PFSK-1 (cell line): ENCODE results near the gene HIVEP1.

Experiments
- FOXP2 ChIP-seq: optimal IDR thresholded peaks from 2 replicates; pipeline ENCODE3; 2011; ENCODE audit warnings: borderline replicate concordance, control low read depth, inconsistent platforms; ENCODE audit not compliant: insufficient read depth; ENCODE audit errors: extremely low read length, extremely low read depth
- POLR2AphosphoS5 ChIP-seq: IDR thresholded peaks from 2 replicates; pipeline ENCODE4 v1.6.1; 2012; ENCODE audit warnings: low read depth, mild to moderate bottlenecking, control low read depth, low read length, moderate library complexity
- SIN3A ChIP-seq: IDR thresholded peaks from 2 replicates; pipeline ENCODE4 v1.6.1; 2012; ENCODE audit warnings: mild to moderate bottlenecking, low read length, moderate library complexity, borderline replicate concordance; ENCODE audit not compliant: insufficient read depth
- TAF1 ChIP-seq: IDR thresholded peaks from 2 replicates; pipeline ENCODE4 v1.6.1; 2012; ENCODE audit warnings: low read length, control low read depth, borderline replicate concordance; ENCODE audit not compliant: insufficient read depth
- TF ChIP-seq, protein P1 (sequence below), 2 experiments: IDR thresholded peaks; 2 replicates each; pipeline versions ENCODE4 v1.6.1 to v1.8.0; 2011 to 2012; ENCODE audit warnings: low read depth in 2 of 2, low read length in 2 of 2, control low read depth in 1 of 2, inconsistent platforms in 1 of 2, mild to moderate bottlenecking in 1 of 2, moderate library complexity in 1 of 2; ENCODE audit not compliant: insufficient read depth in 1 of 2

DNA sequence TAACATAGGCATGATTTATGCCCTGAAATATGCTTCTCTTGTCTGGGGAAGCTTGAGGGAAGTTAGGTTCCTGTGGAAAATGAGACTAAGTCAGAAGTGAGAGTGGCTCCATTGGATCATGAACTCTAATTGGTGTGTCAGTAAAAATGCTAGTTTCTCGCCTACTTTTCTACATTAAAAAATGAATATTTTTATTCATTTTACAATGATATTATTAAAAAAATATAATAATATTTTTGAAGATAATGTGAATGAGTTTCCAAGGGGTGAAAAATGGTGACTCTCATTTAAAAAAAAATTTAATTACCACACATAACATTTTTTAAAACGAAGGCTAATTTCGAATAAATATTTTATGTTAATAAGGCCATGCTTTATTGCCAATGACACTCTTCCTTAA, 84.2 kb downstream of the HIVEP1 start:
- TF ChIP-seq POLR2AphosphoS5 (no peak), SIN3A (no peak), TAF1 (no peak), FOXP2 (no peak)
- TF ChIP-seq, protein P1, sequence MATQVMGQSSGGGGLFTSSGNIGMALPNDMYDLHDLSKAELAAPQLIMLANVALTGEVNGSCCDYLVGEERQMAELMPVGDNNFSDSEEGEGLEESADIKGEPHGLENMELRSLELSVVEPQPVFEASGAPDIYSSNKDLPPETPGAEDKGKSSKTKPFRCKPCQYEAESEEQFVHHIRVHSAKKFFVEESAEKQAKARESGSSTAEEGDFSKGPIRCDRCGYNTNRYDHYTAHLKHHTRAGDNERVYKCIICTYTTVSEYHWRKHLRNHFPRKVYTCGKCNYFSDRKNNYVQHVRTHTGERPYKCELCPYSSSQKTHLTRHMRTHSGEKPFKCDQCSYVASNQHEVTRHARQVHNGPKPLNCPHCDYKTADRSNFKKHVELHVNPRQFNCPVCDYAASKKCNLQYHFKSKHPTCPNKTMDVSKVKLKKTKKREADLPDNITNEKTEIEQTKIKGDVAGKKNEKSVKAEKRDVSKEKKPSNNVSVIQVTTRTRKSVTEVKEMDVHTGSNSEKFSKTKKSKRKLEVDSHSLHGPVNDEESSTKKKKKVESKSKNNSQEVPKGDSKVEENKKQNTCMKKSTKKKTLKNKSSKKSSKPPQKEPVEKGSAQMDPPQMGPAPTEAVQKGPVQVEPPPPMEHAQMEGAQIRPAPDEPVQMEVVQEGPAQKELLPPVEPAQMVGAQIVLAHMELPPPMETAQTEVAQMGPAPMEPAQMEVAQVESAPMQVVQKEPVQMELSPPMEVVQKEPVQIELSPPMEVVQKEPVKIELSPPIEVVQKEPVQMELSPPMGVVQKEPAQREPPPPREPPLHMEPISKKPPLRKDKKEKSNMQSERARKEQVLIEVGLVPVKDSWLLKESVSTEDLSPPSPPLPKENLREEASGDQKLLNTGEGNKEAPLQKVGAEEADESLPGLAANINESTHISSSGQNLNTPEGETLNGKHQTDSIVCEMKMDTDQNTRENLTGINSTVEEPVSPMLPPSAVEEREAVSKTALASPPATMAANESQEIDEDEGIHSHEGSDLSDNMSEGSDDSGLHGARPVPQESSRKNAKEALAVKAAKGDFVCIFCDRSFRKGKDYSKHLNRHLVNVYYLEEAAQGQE (IDR thresholded peaks at IDR 0.05; ENCODE audit: insufficient read depth in 1 of 2, low read depth in 2 of 2, low read length in 2 of 2): no peak
